ENCODE measurements around the gene FAR2. TPM values are rescaled to one million over a fixed set of nuclear protein-coding genes. Genes with fewer than 3 reads are reported as not detected.
A peak's percentile ranks its signal among the peaks of the same experiment; 100 is the strongest.
"Not testable (repeated sequence)": the region's sequence is repeated elsewhere in the genome, so short reads cannot be mapped to it uniquely, and the experiment has no call there.

Gene FAR2
- total and polyA plus RNA-seq, 4 donors: 1.9 to 12.2 (median 9.9) TPM

GRCh38 chr12:29242921-29243431 lies 93.9 kb downstream of the FAR2 start:
- intact Hi-C loops (cut with DNase I): no loop called here
- no peaks in the 10 kb centered on the region for H3K4me1 ChIP-seq (ENCODE audit: control insufficient read depth in 1 of 2, insufficient read depth in 2 of 2, low read length in 2 of 2)
- WGBS, 2 donors: 66 to 87% methylated on average over 4 of the region's 4 CpGs
- H3K9me3 ChIP-seq (ENCODE audit: control insufficient read depth, low read length): no peaks in the 10 kb centered on the region
- H3K27ac ChIP-seq (ENCODE audit: low read depth in 1 of 2, low read length in 2 of 2): no peak overlapping the region
- no peaks in the 10 kb centered on the region for H3K36me3 ChIP-seq (ENCODE audit: control insufficient read depth in 1 of 2, insufficient read depth in 2 of 2, low read length in 1 of 2)
- no peaks in the 10 kb centered on the region for H3K27me3 ChIP-seq (ENCODE audit: control insufficient read depth in 1 of 2, insufficient read depth in 2 of 2, low read length in 1 of 2)
- no peak overlapping the region for H3K4me3 ChIP-seq (ENCODE audit: low read length in 2 of 2)
- DNase-seq (peak in 1 of 2 donors; percentile 44), ATAC-seq (ENCODE audit: low FRiP score) (peak; percentile 50)

DNA sequence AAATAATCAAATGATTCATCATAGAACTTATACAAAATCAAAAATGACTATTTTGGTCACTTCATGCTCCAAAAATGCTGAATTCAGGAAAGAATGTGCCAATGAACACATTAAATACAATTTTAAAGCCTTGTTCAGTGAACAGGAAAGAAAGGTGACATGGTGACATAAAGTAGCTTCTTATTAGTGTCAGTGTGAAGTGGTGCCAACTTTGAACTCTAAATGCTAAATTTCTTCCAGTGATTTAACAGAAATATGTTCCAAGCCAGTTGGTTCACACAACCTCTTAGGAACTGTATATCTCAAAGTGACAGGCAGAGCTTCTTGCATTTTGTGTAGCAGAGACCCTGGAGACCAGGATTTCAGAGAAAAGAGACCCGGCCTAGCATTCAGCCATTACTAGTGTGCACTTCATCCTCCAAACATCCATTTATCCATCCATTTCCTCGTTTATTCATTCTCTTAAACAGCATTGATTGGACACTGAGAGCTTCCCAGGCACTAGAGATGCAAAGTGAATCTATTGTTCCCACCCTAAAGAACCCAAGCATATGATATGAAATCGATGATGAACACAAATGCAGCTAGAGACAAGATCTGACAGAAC lies 95.2 kb downstream of the FAR2 start:
- no peak overlapping the region for H3K4me3 ChIP-seq (ENCODE audit: low read length in 2 of 2)
- H3K27ac ChIP-seq (ENCODE audit: low read depth in 1 of 2, low read length in 2 of 2): no peak overlapping the region
- H3K4me1 ChIP-seq (ENCODE audit: control insufficient read depth in 1 of 2, insufficient read depth in 2 of 2, low read length in 2 of 2): no peaks in the 10 kb centered on the region
- H3K27me3 ChIP-seq (ENCODE audit: control insufficient read depth in 1 of 2, insufficient read depth in 2 of 2, low read length in 1 of 2): no peaks in the 10 kb centered on the region
- H3K9me3 ChIP-seq (ENCODE audit: control insufficient read depth, low read length): no peaks in the 10 kb centered on the region
- no peak for ATAC-seq (ENCODE audit: low FRiP score)
- DNase-seq: no peak
- 92 to 94% methylated on average over 3 of the region's 3 CpGs for WGBS, 2 donors
- no peaks in the 10 kb centered on the region for H3K36me3 ChIP-seq (ENCODE audit: control insufficient read depth in 1 of 2, insufficient read depth in 2 of 2, low read length in 1 of 2)
- intact Hi-C loops (cut with DNase I): no loop called here

DNA sequence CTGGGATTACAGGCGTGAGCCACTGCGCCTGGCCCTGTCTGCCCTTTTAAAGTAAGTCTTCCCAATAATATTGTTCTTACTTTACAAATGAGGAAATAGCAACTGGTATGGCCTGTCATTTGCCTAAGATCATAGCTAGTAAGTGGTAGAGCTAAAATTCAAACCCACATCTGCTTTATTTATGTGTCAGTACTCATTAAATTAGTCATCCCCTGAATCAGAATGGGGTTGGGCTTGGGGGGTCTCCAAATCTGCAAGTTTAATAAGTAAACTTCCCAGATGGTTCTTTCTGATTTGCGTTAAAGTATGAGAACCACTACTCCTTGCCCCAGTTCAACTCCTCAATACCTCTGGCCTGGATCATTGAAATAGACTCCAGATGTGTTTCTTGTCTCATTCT lies 96.2 kb downstream of the FAR2 start:
- Histone ChIP-seq H3K4me1 (ENCODE audit: control insufficient read depth in 1 of 2, insufficient read depth in 2 of 2, low read length in 2 of 2) (no peaks in the 10 kb centered on the region), H3K27ac (ENCODE audit: low read depth in 1 of 2, low read length in 2 of 2) (no peak overlapping the region), H3K36me3 (ENCODE audit: control insufficient read depth in 1 of 2, insufficient read depth in 2 of 2, low read length in 1 of 2) (no peaks in the 10 kb centered on the region), H3K27me3 (ENCODE audit: control insufficient read depth in 1 of 2, insufficient read depth in 2 of 2, low read length in 1 of 2) (no peaks in the 10 kb centered on the region), H3K4me3 (ENCODE audit: low read length in 2 of 2) (no peak overlapping the region), H3K9me3 (ENCODE audit: control insufficient read depth, low read length) (no peaks in the 10 kb centered on the region)
- ATAC-seq (ENCODE audit: low FRiP score): no peak
- 97 to 98% methylated on average over 3 of the region's 3 CpGs for WGBS, 2 donors
- intact Hi-C loops (cut with DNase I): no loop called here
- DNase-seq: no peak

DNA sequence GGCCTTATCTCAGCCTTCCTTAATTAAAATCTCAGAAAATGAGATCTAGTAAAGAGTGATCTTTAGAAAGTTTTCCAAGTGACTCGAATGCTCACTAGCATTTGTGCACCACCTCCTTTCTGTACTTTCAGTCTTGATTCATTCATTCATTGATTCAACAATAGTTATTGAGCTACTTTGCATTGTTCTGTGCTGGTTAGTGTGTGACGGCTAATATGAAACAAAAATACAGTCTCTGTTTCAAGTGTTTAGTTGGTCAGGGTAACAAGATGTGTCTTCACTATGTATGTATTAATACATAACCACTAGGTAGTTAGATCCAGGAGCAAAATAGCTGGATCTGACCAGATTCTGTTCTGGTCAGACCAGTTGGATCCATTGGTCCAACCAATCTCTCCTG lies 100.9 kb downstream of the FAR2 start:
- ATAC-seq (ENCODE audit: low FRiP score) (no peak), DNase-seq (no peak)
- H3K27me3 ChIP-seq (ENCODE audit: control insufficient read depth in 1 of 2, insufficient read depth in 2 of 2, low read length in 1 of 2): no peaks in the 10 kb centered on the region
- H3K9me3 ChIP-seq (ENCODE audit: control insufficient read depth, low read length): no peaks in the 10 kb centered on the region
- no peak overlapping the region for H3K4me3 ChIP-seq (ENCODE audit: low read length in 2 of 2)
- intact Hi-C loops (cut with DNase I): no loop called here
- no peak overlapping the region for H3K27ac ChIP-seq (ENCODE audit: low read depth in 1 of 2, low read length in 2 of 2)
- no peaks in the 10 kb centered on the region for H3K4me1 ChIP-seq (ENCODE audit: control insufficient read depth in 1 of 2, insufficient read depth in 2 of 2, low read length in 2 of 2)
- no peaks in the 10 kb centered on the region for H3K36me3 ChIP-seq (ENCODE audit: control insufficient read depth in 1 of 2, insufficient read depth in 2 of 2, low read length in 1 of 2)
- 96% methylated on average over 2 of the region's 2 CpGs for WGBS, 2 donors

DNA sequence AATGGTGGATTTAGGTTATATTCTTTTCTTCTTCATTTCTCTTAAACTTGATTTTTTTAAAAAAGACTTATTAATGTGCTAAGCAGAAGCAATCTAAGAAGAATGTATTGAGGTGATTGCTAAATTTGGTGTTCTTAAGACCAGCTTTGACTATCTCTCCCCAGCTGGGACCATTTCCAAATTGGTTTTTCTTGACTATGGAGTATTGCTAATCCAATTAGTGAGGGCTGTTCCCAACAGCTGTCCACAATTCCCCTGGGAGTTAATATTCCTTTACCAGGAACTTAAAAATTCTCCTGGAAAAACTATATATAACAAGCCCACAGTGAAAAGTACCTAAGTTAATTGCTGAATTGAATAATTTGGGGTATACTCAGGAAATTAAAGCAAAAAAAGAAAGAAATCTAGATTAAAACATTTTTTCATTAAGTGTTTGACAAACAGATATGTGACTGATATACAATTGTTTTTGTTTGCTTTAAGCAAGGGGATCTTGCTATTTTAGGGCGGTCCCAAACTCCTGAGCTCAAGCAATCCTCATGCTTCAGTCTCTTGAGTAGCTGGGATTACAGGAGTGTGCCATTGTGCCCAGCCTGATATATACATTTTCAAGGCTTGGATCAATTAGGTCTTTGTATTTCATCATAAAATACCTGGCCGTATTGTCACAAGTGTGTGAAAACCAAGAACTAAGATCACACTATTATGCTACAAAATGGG lies 105.0 kb downstream of the FAR2 start:
- no peaks in the 10 kb centered on the region for H3K9me3 ChIP-seq (ENCODE audit: control insufficient read depth, low read length)
- no peak for ATAC-seq (ENCODE audit: low FRiP score)
- H3K4me1 ChIP-seq (ENCODE audit: control insufficient read depth in 1 of 2, insufficient read depth in 2 of 2, low read length in 2 of 2): no peaks in the 10 kb centered on the region
- intact Hi-C loops (cut with DNase I): no loop called here
- no peak overlapping the region for H3K27ac ChIP-seq (ENCODE audit: low read depth in 1 of 2, low read length in 2 of 2)
- DNase-seq: no peak
- 94 to 96% methylated on average over 2 of the region's 2 CpGs for WGBS, 2 donors
- H3K27me3 ChIP-seq (ENCODE audit: control insufficient read depth in 1 of 2, insufficient read depth in 2 of 2, low read length in 1 of 2): no peaks in the 10 kb centered on the region
- H3K36me3 ChIP-seq (ENCODE audit: control insufficient read depth in 1 of 2, insufficient read depth in 2 of 2, low read length in 1 of 2): no peaks in the 10 kb centered on the region
- H3K4me3 ChIP-seq (ENCODE audit: low read length in 2 of 2): no peak overlapping the region

GRCh38 chr12:29255042-29255441 lies 106.0 kb downstream of the FAR2 start:
- no peaks in the 10 kb centered on the region for H3K9me3 ChIP-seq (ENCODE audit: control insufficient read depth, low read length)
- H3K4me3 ChIP-seq (ENCODE audit: low read length in 2 of 2): no peak overlapping the region
- no peaks in the 10 kb centered on the region for H3K4me1 ChIP-seq (ENCODE audit: control insufficient read depth in 1 of 2, insufficient read depth in 2 of 2, low read length in 2 of 2)
- intact Hi-C loops (cut with DNase I): no loop called here
- H3K27ac ChIP-seq (ENCODE audit: low read depth in 1 of 2, low read length in 2 of 2): no peak overlapping the region
- H3K36me3 ChIP-seq (ENCODE audit: control insufficient read depth in 1 of 2, insufficient read depth in 2 of 2, low read length in 1 of 2): no peaks in the 10 kb centered on the region
- DNase-seq (no peak), ATAC-seq (ENCODE audit: low FRiP score) (no peak)
- no peaks in the 10 kb centered on the region for H3K27me3 ChIP-seq (ENCODE audit: control insufficient read depth in 1 of 2, insufficient read depth in 2 of 2, low read length in 1 of 2)

GRCh38 chr12:29256598-29256997 lies 107.5 kb downstream of the FAR2 start:
- no peaks in the 10 kb centered on the region for H3K27me3 ChIP-seq (ENCODE audit: control insufficient read depth in 1 of 2, insufficient read depth in 2 of 2, low read length in 1 of 2)
- no peaks in the 10 kb centered on the region for H3K4me1 ChIP-seq (ENCODE audit: control insufficient read depth in 1 of 2, insufficient read depth in 2 of 2, low read length in 2 of 2)
- ATAC-seq (ENCODE audit: low FRiP score): no peak
- no peak for DNase-seq
- no peak overlapping the region for H3K4me3 ChIP-seq (ENCODE audit: low read length in 2 of 2)
- intact Hi-C loops (cut with DNase I): no loop called here
- peaks cover 1% of the 10 kb centered on the region for H3K9me3 ChIP-seq (ENCODE audit: control insufficient read depth, low read length)
- WGBS, 2 donors: 84 to 99% methylated on average over 18 to 21 of the region's 21 CpGs
- no peaks in the 10 kb centered on the region for H3K36me3 ChIP-seq (ENCODE audit: control insufficient read depth in 1 of 2, insufficient read depth in 2 of 2, low read length in 1 of 2)
- no peak overlapping the region for H3K27ac ChIP-seq (ENCODE audit: low read depth in 1 of 2, low read length in 2 of 2)

- H3K9me3 ChIP-seq (ENCODE audit: control insufficient read depth, low read length); H3K4me3 ChIP-seq (ENCODE audit: low read length in 2 of 2); DNase-seq; intact Hi-C loops (cut with DNase I); H3K27ac ChIP-seq (ENCODE audit: low read depth in 1 of 2, low read length in 2 of 2); H3K27me3 ChIP-seq (ENCODE audit: control insufficient read depth in 1 of 2, insufficient read depth in 2 of 2, low read length in 1 of 2); ATAC-seq (ENCODE audit: low FRiP score); H3K4me1 ChIP-seq (ENCODE audit: control insufficient read depth in 1 of 2, insufficient read depth in 2 of 2, low read length in 2 of 2); H3K36me3 ChIP-seq (ENCODE audit: control insufficient read depth in 1 of 2, insufficient read depth in 2 of 2, low read length in 1 of 2): not testable (repeated sequence)
- WGBS, 2 donors: 94 to 96% methylated on average over 6 to 12 of the region's 12 CpGs
Measured at GRCh38 chr12:29257687-29258086, 108.6 kb downstream of the FAR2 start.

DNA sequence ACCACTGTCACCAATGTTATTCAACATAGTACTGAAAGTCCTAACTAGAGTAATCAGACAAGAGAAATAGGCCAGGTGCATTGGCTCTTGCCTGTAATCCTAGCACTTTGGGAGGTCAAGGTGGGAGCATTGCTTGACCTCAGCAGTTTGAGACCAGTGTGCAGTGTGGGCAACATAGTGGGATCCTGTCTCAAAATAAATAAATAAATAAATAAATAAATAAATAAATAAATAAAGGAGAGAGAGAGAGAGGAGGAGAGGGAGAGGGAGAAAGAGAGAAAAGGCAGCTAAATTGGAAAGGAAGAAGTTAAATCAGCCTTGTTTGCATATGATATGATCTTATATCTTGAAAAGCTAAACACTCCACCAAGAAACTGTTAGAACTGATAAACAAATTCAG lies 115.3 kb downstream of the FAR2 start:
- intact Hi-C loops (cut with DNase I): no loop called here
- peaks cover 1% of the 10 kb centered on the region for H3K9me3 ChIP-seq (ENCODE audit: control insufficient read depth, low read length)
- H3K4me1 ChIP-seq (ENCODE audit: control insufficient read depth in 1 of 2, insufficient read depth in 2 of 2, low read length in 2 of 2): no peaks in the 10 kb centered on the region
- H3K36me3 ChIP-seq (ENCODE audit: control insufficient read depth in 1 of 2, insufficient read depth in 2 of 2, low read length in 1 of 2): no peaks in the 10 kb centered on the region
- ATAC-seq (ENCODE audit: low FRiP score) (no peak), DNase-seq (no peak)
- no peak overlapping the region for H3K4me3 ChIP-seq (ENCODE audit: low read length in 2 of 2)
- H3K27ac ChIP-seq (ENCODE audit: low read depth in 1 of 2, low read length in 2 of 2): no peak overlapping the region
- no peaks in the 10 kb centered on the region for H3K27me3 ChIP-seq (ENCODE audit: control insufficient read depth in 1 of 2, insufficient read depth in 2 of 2, low read length in 1 of 2)
